Ureter (tissue), 1 donor: ENCODE data around the gene CEP85. TPM values are rescaled to one million over a fixed set of nuclear protein-coding genes. Genes with fewer than 3 reads are reported as not detected.
"Not testable (repeated sequence)": the region's sequence is repeated elsewhere in the genome, so short reads cannot be mapped to it uniquely, and the experiment has no call there.

Experiments
- DNase-seq: peaks from one replicate; pipeline ENCODE4 v3.0.0-alpha.2; 2020; ENCODE audit warnings: low spot score
- total RNA-seq: library from RNA; stranded (reverse); gene quantifications from one replicate; pipeline ENCODE4 v1.2.4, GENCODE V29; 2023
- donor health status: DM: yes; HTN: yes; CAD: no.

The CEP85 gene
- total RNA-seq, 1 donor from 2014 or later: 13.1 TPM

- DNase-seq: no peak
Measured at GRCh38 chr1:26221094-26221493, 12.9 kb upstream of the CEP85 start.

GRCh38 chr1:26224606-26225005 lies 9.4 kb upstream of the CEP85 start:
- DNase-seq: no peak

DNA sequence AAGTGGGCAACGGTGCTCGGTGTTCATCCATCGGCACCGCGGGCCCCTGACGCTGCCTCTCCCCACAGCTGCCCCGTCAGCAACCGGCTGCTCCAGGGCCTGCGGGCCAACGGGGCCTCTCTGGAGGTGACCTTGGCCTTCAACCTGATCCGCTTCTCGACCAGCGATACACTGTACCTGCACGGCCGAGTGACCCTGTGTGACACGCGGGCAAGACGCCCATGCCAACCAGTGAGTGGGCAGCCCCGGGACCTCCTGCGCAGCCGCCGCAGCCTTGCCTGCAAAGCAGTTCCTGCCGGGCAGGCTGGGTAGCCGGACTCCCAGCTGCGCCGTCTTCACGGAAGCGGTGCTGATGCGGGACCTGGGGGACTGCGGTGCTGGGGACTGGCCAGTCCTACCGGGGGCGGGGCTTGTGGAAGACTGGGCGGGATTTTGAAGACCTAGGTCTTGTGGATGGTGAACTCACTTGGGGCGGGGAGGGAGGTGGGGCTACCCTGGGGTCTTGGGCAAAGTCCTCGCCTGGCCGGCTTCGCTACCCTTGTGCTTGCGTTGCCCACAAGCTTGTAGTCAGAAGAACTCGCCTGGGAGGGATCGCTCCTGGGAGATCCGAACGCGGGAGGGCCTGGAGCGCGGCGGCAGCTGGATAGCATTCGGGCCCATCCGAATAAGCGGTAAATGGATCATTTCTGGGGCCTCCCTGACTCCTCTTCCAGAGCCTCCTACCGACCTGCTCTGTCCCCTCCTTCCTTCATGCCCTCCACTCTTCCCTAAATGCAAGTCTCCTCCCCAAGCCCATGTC lies 8.8 kb upstream of the CEP85 start:
- DNase-seq: peak; percentile 69

DNA sequence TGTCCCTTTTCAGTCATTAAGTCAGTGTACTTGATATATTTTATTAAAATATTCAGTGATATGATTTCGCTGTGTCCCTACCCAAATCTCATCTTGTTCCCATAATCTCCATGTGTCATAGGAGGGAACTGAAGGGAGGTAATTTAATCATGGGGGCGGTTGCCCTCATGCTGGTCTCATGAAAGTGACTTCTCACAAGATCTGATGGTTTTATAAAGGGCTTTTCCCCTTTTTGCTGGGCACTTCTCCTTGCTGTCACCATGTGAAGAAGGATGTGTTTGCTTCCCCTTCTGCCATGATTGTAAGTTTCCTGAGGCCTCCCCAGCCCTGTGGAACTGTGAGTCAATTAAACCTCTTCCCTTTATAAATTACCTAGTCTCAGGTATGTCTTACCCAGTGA lies 3.3 kb upstream of the CEP85 start:
- DNase-seq: not testable (repeated sequence)

- no peak for DNase-seq
Measured at GRCh38 chr1:26234644-26235370, 807 bp downstream of the CEP85 start.

GRCh38 chr1:26237230-26237966 lies 3.4 kb downstream of the CEP85 start:
- no peak for DNase-seq

- no peak for DNase-seq
Measured at GRCh38 chr1:26239936-26240335, 5.9 kb downstream of the CEP85 start.

GRCh38 chr1:26252718-26253117 lies 18.7 kb downstream of the CEP85 start:
- DNase-seq: no peak

DNA sequence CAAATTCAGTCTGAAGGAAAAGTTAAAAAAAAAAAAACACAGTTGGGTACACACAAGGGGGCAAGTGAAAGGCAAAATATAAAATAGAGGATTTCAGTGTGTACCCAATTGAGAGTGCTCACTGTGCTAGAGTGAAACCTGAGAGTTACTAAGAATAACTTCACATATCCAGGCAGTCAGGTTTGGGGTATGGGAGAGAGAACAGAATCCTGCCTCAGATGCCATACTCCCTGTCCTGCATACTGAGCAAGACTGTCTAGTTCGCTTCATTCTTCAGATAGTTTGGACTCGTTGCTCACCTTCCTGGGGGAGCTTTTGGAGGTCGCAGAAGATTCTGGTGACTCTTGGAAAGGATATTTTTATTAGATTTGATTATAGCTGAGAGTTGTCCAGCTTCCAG lies 20.4 kb downstream of the CEP85 start:
- no peak for DNase-seq

DNA sequence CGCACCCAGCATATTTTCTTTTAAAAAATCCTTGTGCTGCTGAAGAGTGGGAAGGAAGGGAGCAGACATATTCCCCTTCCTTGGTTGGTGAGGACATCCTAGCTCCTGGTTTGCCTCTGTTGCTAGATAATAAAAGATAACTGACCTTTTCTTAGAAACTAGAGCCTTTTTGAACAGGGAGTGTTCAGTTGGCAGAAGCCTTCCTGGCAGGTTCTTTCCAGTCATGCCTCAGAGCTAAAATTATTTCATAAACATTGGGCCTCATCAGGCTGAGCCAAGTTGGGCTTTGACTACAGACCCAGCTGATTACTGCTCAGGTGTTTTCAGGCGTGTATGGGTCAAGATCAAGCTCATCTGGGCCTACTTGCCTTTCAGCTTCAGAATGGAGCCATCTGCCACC lies 23.2 kb downstream of the CEP85 start:
- DNase-seq: no peak

DNA sequence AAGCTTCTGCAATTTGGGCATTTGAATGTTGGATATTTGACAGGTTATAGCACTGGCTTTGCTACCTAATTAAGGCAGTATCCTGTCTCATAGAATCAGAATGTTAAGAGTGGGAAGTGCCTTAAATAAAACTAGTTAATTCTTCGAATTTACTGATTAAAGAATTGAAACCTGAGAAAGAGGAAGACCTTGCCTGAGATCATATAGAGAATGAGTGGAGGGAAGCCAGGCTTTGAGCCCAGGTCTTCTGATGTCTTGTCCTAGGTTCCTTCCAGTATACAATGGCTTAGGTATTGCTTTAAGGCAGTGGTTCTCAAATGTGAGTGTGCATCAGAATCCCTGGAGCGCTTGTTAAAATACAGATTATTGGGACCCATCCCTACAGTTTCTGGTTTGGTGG lies 25.0 kb downstream of the CEP85 start:
- DNase-seq: no peak

DNA sequence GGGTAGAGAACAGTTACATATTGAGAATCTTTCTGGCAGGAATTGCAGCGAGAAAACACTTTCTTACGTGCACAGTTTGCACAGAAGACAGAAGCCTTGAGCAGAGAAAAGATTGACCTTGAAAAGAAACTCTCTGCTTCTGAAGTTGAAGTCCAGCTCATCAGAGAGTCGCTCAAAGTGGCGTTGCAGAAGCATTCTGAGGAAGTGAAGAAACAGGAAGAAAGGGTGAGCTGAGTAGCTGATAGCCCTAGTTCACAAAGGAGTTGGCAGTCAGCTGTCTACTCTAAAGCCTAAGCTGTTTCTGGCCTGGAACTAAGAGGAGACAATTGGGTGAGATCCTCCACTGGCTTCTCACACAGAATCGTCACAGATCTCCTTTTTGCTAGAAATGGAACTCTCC lies 25.6 kb downstream of the CEP85 start:
- no peak for DNase-seq

DNA sequence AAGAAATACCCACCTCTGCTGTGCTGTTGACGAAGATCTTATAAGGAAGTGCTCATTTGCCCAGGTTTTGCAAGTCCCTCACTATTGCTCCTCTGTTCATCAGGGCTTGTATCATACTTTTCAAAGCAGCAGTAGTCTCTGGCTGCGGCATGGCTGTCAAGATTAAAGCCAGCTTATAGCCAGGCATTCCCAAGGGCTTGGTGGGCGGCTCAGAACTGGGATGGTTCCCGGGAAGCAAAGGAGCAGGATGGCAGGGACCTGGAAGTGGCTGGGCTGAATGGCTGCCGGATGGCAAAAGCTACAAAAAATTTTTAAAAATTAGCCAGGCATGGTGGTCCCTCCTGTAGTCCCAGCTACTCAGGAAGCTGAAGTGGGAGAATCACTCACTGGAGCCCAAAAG lies 29.2 kb downstream of the CEP85 start:
- no peak for DNase-seq

- no peak for DNase-seq
Measured at GRCh38 chr1:26265405-26265804, 31.4 kb downstream of the CEP85 start.

GRCh38 chr1:26268290-26269197 lies 34.5 kb downstream of the CEP85 start:
- no peak for DNase-seq

- DNase-seq: no peak
Measured at GRCh38 chr1:26269198-26269550, 35.2 kb downstream of the CEP85 start.

DNA sequence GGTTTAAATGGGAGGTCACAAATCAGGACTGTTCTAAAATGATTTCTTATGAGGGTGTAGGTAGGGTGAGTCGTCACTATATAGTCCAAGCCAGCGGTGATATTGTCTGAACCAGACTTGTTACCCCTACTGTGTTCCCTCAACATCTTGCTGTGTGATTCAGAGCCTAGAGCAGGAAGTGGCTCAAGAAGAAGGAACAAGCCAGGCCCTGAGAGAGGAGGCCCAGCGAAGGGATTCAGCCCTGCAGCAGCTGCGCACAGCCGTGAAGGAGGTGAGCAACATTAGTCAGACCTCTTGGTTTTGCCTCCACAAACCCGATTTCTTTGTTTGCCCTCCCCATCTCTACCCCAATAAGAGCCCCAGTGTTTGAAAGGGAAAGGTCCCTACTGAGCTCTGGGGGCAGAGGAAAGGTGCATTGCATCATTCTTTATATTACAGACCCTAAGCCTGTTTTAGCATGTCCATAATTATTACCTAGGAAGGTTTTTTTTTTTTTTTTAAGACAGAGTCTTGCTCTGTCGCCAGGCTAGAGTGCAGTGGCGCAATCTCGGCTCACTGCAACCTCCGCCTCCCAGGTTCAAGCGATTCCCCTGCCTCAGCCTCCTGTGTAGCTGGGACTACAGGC lies 40.9 kb downstream of the CEP85 start:
- no peak for DNase-seq

DNA sequence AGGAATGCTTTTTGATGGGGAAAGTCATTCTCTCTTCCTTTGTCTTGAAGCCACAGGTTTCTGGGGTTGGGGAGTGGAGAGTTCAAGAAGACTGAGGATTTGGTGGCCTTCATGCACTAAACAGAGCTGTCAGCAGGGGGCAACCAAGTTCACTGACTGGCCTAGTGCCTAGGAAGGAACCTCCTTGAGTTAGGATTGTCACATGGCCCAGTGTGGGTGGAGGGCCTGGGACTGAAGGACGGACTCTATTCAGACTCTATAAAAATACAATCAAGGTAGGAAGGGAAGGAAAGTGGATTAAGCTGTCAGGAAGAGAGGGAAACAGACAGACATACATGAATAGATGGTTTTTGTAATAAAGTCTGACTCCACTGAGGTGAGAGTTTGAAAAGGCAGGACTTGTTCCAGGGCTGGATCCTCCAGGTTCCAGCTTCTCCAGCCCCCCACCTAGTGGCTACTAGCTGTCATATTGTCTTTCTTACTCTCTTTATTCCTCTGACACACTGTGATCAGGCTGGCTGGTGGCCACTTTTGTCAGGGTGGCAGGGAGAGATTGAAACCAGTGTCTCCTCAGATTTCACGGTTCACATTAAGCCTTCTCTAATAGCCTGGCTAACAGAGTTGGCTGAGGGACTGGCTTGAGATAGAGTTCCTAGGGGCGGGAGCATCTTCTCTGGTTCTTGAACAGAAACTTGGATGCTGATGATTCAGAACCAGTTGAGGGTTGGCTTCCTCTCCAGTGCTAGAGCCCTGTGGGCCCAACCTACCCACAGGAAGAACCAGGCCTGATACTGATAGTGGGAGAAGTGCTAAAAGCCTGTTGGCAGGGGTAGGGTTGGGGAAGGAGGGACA lies 41.8 kb downstream of the CEP85 start:
- peak; percentile 87 for DNase-seq

DNA sequence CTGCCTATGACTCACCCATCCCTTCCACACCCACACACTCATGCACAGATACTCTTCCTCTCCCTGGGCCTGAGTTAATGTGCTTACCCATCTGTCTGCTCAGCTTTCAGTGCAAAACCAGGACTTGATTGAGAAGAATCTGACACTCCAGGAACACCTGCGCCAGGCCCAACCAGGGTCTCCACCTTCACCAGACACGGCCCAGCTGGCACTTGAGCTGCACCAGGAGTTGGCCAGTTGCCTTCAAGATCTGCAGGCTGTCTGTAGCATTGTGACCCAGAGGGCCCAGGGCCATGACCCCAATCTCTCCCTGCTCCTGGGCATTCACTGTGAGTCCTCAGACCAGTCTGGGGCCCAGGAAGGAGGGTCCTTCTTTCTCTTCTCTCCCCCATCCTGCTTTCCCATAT lies 42.4 kb downstream of the CEP85 start:
- no peak for DNase-seq

GRCh38 chr1:26277261-26277661 lies 43.3 kb downstream of the CEP85 start:
- DNase-seq: no peak
